H9 (cell line): Measurements from ENCODE around the gene PPIP5K2. TPM values are rescaled to one million over a fixed set of nuclear protein-coding genes. Genes with fewer than 3 reads are reported as not detected.

Experiments used
- DNase-seq: peaks from one replicate; pipeline ENCODE4 v3.0.0-alpha.2; 2017
- H2AFZ ChIP-seq: one replicate; pipeline ENCODE4 v1.6.1; 2013; ENCODE audit warnings: mild to moderate bottlenecking, low read length, control low read depth, moderate library complexity
- H2AK5ac ChIP-seq: 2 replicates; pipeline ENCODE4 v1.6.1; 2013; ENCODE audit warnings: low read length, control low read depth, mixed read lengths; ENCODE audit not compliant: insufficient read length
- H2BK120ac ChIP-seq: one replicate; pipeline ENCODE4 v1.6.1; 2013; ENCODE audit warnings: low read depth, mild to moderate bottlenecking, low read length, control low read depth, inconsistent platforms; ENCODE audit not compliant: poor library complexity, severe bottlenecking
- H2BK12ac ChIP-seq: 2 replicates; pipeline ENCODE4 v1.6.1; 2013; ENCODE audit warnings: low read length, control low read depth, mixed read lengths, low read depth; ENCODE audit not compliant: insufficient read length
- H2BK15ac ChIP-seq: 2 replicates; pipeline ENCODE4 v1.6.1; 2013; ENCODE audit warnings: low read depth, low read length, control low read depth
- H2BK20ac ChIP-seq: one replicate; pipeline ENCODE4 v1.6.1; 2013; ENCODE audit warnings: low read depth, mild to moderate bottlenecking, low read length, control low read depth, inconsistent platforms; ENCODE audit not compliant: poor library complexity, severe bottlenecking
- H2BK5ac ChIP-seq: 2 replicates; pipeline ENCODE4 v1.6.1; 2013; ENCODE audit warnings: low read length, control low read depth, mixed read lengths; ENCODE audit not compliant: insufficient read length
- H3K14ac ChIP-seq: 2 replicates; pipeline ENCODE4 v1.6.1; 2013; ENCODE audit warnings: low read length, control low read depth; ENCODE audit not compliant: insufficient read depth
- H3K18ac ChIP-seq: 2 replicates; pipeline ENCODE4 v1.6.1; 2013; ENCODE audit warnings: low read depth, mild to moderate bottlenecking, mixed read lengths, low read length, control low read depth; ENCODE audit not compliant: insufficient read length
- H3K23ac ChIP-seq: 2 replicates; pipeline ENCODE4 v1.6.1; 2013; ENCODE audit warnings: low read length, control low read depth, mixed read lengths, low read depth; ENCODE audit not compliant: insufficient read length
- H3K23me2 ChIP-seq: 2 replicates; pipeline ENCODE4 v1.6.1; 2013; ENCODE audit warnings: low read depth, mild to moderate bottlenecking, mixed read lengths, low read length, control low read depth; ENCODE audit not compliant: insufficient read length, poor library complexity, severe bottlenecking
- H3K27ac ChIP-seq: 2 replicates; pipeline ENCODE4 v1.5.1; 2013; ENCODE audit warnings: low read length, control low read depth, mixed read lengths, low read depth; ENCODE audit not compliant: insufficient read length
- H3K27me3 ChIP-seq: 2 replicates; pipeline ENCODE4 v1.6.1; 2013; ENCODE audit warnings: low read length, control low read depth, inconsistent platforms; ENCODE audit not compliant: insufficient read depth
- H3K4ac ChIP-seq: 2 replicates; pipeline ENCODE4 v1.6.1; 2013; ENCODE audit warnings: low read depth, mild to moderate bottlenecking, control low read depth, inconsistent platforms, low read length, moderate library complexity
- H3K4me1 ChIP-seq: 2 replicates; pipeline ENCODE4 v1.6.1; 2013; ENCODE audit warnings: low read length, control low read depth, inconsistent platforms; ENCODE audit not compliant: insufficient read depth
- H3K4me2 ChIP-seq: 2 replicates; pipeline ENCODE4 v1.6.1; 2013; ENCODE audit warnings: low read length, control low read depth, mixed read lengths; ENCODE audit not compliant: insufficient read length, insufficient read depth
- H3K56ac ChIP-seq: 2 replicates; pipeline ENCODE4 v1.6.1; 2013; ENCODE audit warnings: low read depth, mild to moderate bottlenecking, mixed read lengths, low read length, control low read depth; ENCODE audit not compliant: insufficient read length
- H3K79me1 ChIP-seq: 2 replicates; pipeline ENCODE4 v1.6.1; 2013; ENCODE audit warnings: low read depth, mild to moderate bottlenecking, moderate library complexity, low read length, control low read depth, inconsistent platforms; ENCODE audit not compliant: insufficient read depth, poor library complexity, severe bottlenecking
- H3K79me2 ChIP-seq: 2 replicates; pipeline ENCODE4 v1.6.1; 2013; ENCODE audit warnings: low read length, control low read depth, inconsistent platforms; ENCODE audit not compliant: insufficient read depth
- H3K9ac ChIP-seq: 2 replicates; pipeline ENCODE4 v1.6.1; 2013; ENCODE audit warnings: low read length, control low read depth, mixed read lengths; ENCODE audit not compliant: insufficient read length; ENCODE audit errors: extremely low read depth
- H3K9me3 ChIP-seq: one replicate; pipeline ENCODE4 v1.6.1; 2013; ENCODE audit warnings: low read depth, low read length, inconsistent platforms; ENCODE audit not compliant: control insufficient read depth
- H3T11ph ChIP-seq: one replicate; pipeline ENCODE4 v1.6.1; 2013; ENCODE audit warnings: mild to moderate bottlenecking, low read length, control low read depth, inconsistent platforms
- H4K20me1 ChIP-seq: one replicate; pipeline ENCODE4 v1.6.1; 2013; ENCODE audit not compliant: control insufficient read depth, insufficient read length, insufficient read depth
- H4K5ac ChIP-seq: 2 replicates; pipeline ENCODE4 v1.6.1; 2013; ENCODE audit warnings: low read depth, mild to moderate bottlenecking, mixed read lengths, low read length, control low read depth; ENCODE audit not compliant: insufficient read length
- H4K8ac ChIP-seq: replicated peaks from 2 replicates; pipeline ENCODE4 v1.6.1; 2013; ENCODE audit warnings: low read length, control low read depth, mixed read lengths, low read depth; ENCODE audit not compliant: insufficient read length
- H4K91ac ChIP-seq: 2 replicates; pipeline ENCODE4 v1.6.1; 2013; ENCODE audit warnings: low read depth, mild to moderate bottlenecking, moderate library complexity, mixed read lengths, low read length, control low read depth; ENCODE audit not compliant: insufficient read length
- H3K27ac Mint-ChIP-seq, 3 experiments: 2 replicates in 2 of 3; 3 replicates in 1 of 3; pipeline ENCODE4 v1.8.0; 2020 to 2021; ENCODE audit warnings: mixed read lengths in 3 of 3, mild to moderate bottlenecking in 1 of 3, moderate library complexity in 1 of 3
- H3K27me3 Mint-ChIP-seq: 2 replicates; pipeline ENCODE4 v1.8.0; 2021; ENCODE audit warnings: low read depth, mild to moderate bottlenecking, moderate library complexity, mixed read lengths
- H3K36me3 Mint-ChIP-seq, 3 experiments: 2 replicates in 2 of 3; 3 replicates in 1 of 3; pipeline ENCODE4 v1.8.0; 2020 to 2021; ENCODE audit warnings: low read depth in 3 of 3, mixed read lengths in 3 of 3; ENCODE audit not compliant: insufficient read depth in 1 of 3
- H3K4me1 Mint-ChIP-seq, 2 experiments: 2 replicates each; pipeline ENCODE4 v1.8.0; 2020; ENCODE audit warnings: mixed read lengths in 2 of 2
- H3K4me3 Mint-ChIP-seq, 2 experiments: 2 replicates in 1 of 2; 3 replicates in 1 of 2; pipeline ENCODE4 v1.8.0; 2020 to 2021; ENCODE audit warnings: mild to moderate bottlenecking in 2 of 2, mixed read lengths in 2 of 2, moderate library complexity in 1 of 2
- H3K9me3 Mint-ChIP-seq, 2 experiments: 2 replicates in 1 of 2; 3 replicates in 1 of 2; pipeline ENCODE4 v1.8.0; 2020; ENCODE audit warnings: mild to moderate bottlenecking in 2 of 2, mixed read lengths in 2 of 2, moderate library complexity in 1 of 2
- CTCF ChIP-seq: fragments of 200-600 bp; sonication (generic); conservative IDR thresholded peaks from 3 replicates; pipeline ENCODE4 v1.8.0; 2021; ENCODE audit warnings: antibody characterized with exemption, mild to moderate bottlenecking
- WGBS: extraction: QIAGEN DNeasy Blood & Tissue Kit; methylation state at CpG from one replicate; pipeline ENCODE4 v1.1.7; 2013; ENCODE audit warnings: missing lambda C conversion rate, low lambda C conversion rate, mixed read lengths; ENCODE audit not compliant: insufficient read length; ENCODE audit errors: extremely low coverage; 5-methylcytosine and 5-hydroxymethylcytosine counted together
- total RNA-seq: library from RNA; stranded (reverse); gene quantifications from 2 replicates; pipeline ENCODE4 v1.2.1, GENCODE V29; 2021

The PPIP5K2 gene
- total RNA-seq, 1 experiment from 2014 or later = 43.8 TPM

GRCh38 chr5:103232393-103232999 lies 112.4 kb downstream of the PPIP5K2 start:
- no peaks in the 10 kb centered on the region for H3K4me1 Mint-ChIP-seq

More at GRCh38 chr5:103232393-103232999, 112.4 kb downstream of the PPIP5K2 start:
- no peaks in the 10 kb centered on the region for H3K36me3 Mint-ChIP-seq
- Histone ChIP-seq H3K4ac (no peak overlapping the region), H3K9ac (no peak overlapping the region), H2BK15ac (no peak overlapping the region), H2BK120ac (no peak overlapping the region), H3K4me2 (no peak overlapping the region), H3K23ac (no peak overlapping the region), H3K56ac (no peak overlapping the region), H3K27ac (no peak overlapping the region), H2BK5ac (no peak overlapping the region), H3K4me1 (no peaks in the 10 kb centered on the region), H4K8ac (no peak overlapping the region), H4K91ac (no peak overlapping the region), H3T11ph (no peak overlapping the region), H3K27me3 (no peaks in the 10 kb centered on the region), H2AFZ (no peak overlapping the region), H3K18ac (no peak overlapping the region), H3K9me3 (no peaks in the 10 kb centered on the region), H2BK12ac (no peak overlapping the region), H3K23me2 (no peaks in the 10 kb centered on the region), H4K5ac (no peak overlapping the region), H3K79me2 (no peaks in the 10 kb centered on the region), H2BK20ac (no peak overlapping the region), H3K14ac (no peak overlapping the region), H2AK5ac (no peak overlapping the region), H3K79me1 (no peaks in the 10 kb centered on the region), H4K20me1 (no peaks in the 10 kb centered on the region)
- DNase-seq = no peak
- no CpG with 5 or more reads among the region's 7 CpGs for WGBS
- H3K9me3 Mint-ChIP-seq = no peaks in the 10 kb centered on the region
- no peak overlapping the region for H3K4me3 Mint-ChIP-seq
- no peak overlapping the region for H3K27ac Mint-ChIP-seq
- TF ChIP-seq CTCF = peak; percentile 82
- H3K27me3 Mint-ChIP-seq = no peaks in the 10 kb centered on the region; the same call in 1 of the 2 replicates
